HG02759 (cell line): Measurements from ENCODE around the gene SP140L.
"Not testable (repeated sequence)": the region's sequence is repeated elsewhere in the genome, so short reads cannot be mapped to it uniquely, and the experiment has no call there.

Source experiments
- ATAC-seq: cut with Tn5 transposase; IDR thresholded peaks from one replicate; pipeline ENCODE4 v1.9.1; 2021; ENCODE audit warnings: mild to moderate bottlenecking, moderate library complexity; ENCODE audit not compliant: unreplicated experiment

SP140L gene

GRCh38 chr2:230417436-230417835, 90.4 kb downstream of the SP140L start:
- no peak for ATAC-seq

- ATAC-seq = no peak
Observed at GRCh38 chr2:230418341-230419016, 91.5 kb downstream of the SP140L start.

- no peak for ATAC-seq
Observed at GRCh38 chr2:230419181-230419580, 92.2 kb downstream of the SP140L start.

- ATAC-seq = no peak
Observed at GRCh38 chr2:230422149-230422548, 95.2 kb downstream of the SP140L start.

- no peak for ATAC-seq
Observed at GRCh38 chr2:230423851-230424458, 97.0 kb downstream of the SP140L start.

- ATAC-seq = no peak
Observed at GRCh38 chr2:230425377-230425776, 98.4 kb downstream of the SP140L start.

- ATAC-seq = no peak
Observed at GRCh38 chr2:230429513-230429912, 102.5 kb downstream of the SP140L start.

GRCh38 chr2:230430957-230431910, 104.2 kb downstream of the SP140L start:
- ATAC-seq = peak; percentile 43

GRCh38 chr2:230434677-230435324, 107.8 kb downstream of the SP140L start:
- no peak for ATAC-seq

GRCh38 chr2:230435431-230435830, 108.4 kb downstream of the SP140L start:
- ATAC-seq = no peak

GRCh38 chr2:230439121-230439520, 112.1 kb downstream of the SP140L start:
- not testable (repeated sequence) for ATAC-seq

GRCh38 chr2:230439590-230439989, 112.6 kb downstream of the SP140L start:
- peak; percentile 55 for ATAC-seq

GRCh38 chr2:230441227-230441897, 114.4 kb downstream of the SP140L start:
- peak; percentile 72 for ATAC-seq

GRCh38 chr2:230443541-230443940, 116.5 kb downstream of the SP140L start:
- ATAC-seq = no peak

GRCh38 chr2:230444832-230445231, 117.8 kb downstream of the SP140L start:
- no peak for ATAC-seq

- no peak for ATAC-seq
Observed at GRCh38 chr2:230447036-230447435, 120.0 kb downstream of the SP140L start.

- peak; percentile 82 for ATAC-seq
Observed at GRCh38 chr2:230447455-230448451, 120.8 kb downstream of the SP140L start.

- no peak for ATAC-seq
Observed at GRCh38 chr2:230449901-230450467, 123.0 kb downstream of the SP140L start.

- no peak for ATAC-seq
Observed at GRCh38 chr2:230453006-230453405, 126.0 kb downstream of the SP140L start.
